ENCODE data around the gene MYO9B.

MYO9B gene

DNA sequence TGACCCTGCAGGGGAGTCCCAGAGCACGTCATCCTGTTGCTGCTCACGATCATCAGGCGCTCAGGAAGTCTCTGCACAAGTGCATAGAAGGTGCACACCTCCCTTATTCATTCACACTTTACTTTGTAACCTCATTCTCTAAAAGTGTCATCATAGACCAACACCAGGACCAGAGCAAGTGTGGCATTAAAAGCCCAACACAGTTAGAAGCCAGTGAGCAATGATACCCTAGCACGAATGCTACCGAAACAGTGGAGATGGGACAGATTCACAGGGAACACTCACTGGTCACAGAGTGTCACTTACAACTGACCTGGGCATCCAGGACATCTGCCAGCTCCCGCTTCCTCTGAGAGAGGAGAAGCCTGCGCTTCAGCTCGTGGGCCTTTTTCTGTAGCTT lies 17.3 kb upstream of the MYO9B start:
- TF ChIP-seq, protein P1, sequence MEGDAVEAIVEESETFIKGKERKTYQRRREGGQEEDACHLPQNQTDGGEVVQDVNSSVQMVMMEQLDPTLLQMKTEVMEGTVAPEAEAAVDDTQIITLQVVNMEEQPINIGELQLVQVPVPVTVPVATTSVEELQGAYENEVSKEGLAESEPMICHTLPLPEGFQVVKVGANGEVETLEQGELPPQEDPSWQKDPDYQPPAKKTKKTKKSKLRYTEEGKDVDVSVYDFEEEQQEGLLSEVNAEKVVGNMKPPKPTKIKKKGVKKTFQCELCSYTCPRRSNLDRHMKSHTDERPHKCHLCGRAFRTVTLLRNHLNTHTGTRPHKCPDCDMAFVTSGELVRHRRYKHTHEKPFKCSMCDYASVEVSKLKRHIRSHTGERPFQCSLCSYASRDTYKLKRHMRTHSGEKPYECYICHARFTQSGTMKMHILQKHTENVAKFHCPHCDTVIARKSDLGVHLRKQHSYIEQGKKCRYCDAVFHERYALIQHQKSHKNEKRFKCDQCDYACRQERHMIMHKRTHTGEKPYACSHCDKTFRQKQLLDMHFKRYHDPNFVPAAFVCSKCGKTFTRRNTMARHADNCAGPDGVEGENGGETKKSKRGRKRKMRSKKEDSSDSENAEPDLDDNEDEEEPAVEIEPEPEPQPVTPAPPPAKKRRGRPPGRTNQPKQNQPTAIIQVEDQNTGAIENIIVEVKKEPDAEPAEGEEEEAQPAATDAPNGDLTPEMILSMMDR (IDR thresholded peaks at IDR 0.05; ENCODE audit: low read depth, low read length) = no peak
- peak; percentile 38 for DNase-seq (ENCODE audit: low read depth, low spot score)
- in situ Hi-C loops (cut with HindIII; ENCODE audit: low sequenced_read_pairs) = no loop called here
- no peak overlapping the region for H3K4me3 ChIP-seq (ENCODE audit: low read depth, low read length)

DNA sequence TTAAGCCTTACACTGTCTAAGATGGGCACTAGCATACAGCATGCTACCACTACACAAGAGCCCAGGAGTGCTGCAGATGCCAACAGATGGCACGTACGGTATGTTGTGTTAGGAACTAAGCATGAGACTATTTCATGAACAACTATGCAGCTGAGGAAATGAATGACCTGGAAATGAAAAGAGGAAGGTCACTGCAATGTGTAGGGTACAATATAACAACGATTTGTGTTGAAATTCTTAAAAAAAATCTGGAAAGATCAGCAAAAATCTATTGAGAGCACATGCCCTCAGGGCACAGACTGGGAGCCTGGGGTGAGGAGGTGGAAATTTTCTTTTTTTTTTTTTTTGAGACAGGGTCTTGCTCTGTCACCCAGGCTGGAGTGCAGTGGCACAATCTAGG lies 14.8 kb upstream of the MYO9B start:
- TF ChIP-seq, protein P1 (IDR thresholded peaks at IDR 0.05; ENCODE audit: low read depth, low read length) = no peak
- no peak overlapping the region for H3K4me3 ChIP-seq (ENCODE audit: low read depth, low read length)
- in situ Hi-C loops (cut with HindIII; ENCODE audit: low sequenced_read_pairs) = no loop called here
- DNase-seq (ENCODE audit: low read depth, low spot score) = no peak

DNA sequence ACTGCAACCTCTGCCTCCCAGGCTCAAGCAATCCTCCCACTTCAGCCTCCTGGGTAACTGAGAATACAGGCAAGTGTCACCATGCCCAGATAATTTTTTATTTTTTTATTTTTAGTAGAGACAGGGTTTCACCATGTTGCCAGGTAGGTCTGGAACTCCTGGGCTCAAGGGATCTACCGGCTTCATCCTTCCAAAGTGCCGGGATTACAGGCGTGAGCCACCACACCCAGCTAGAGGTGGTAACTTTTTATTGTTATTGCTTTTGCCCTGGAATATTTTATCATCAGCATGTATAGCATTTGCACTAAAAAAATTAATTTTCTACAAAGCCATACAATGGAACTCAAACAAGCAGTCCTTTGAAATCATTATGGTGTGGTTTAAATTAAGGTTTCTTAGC lies 14.4 kb upstream of the MYO9B start:
- in situ Hi-C loops (cut with HindIII; ENCODE audit: low sequenced_read_pairs) = no loop called here
- TF ChIP-seq, protein P1 (IDR thresholded peaks at IDR 0.05; ENCODE audit: low read depth, low read length) = no peak
- DNase-seq (ENCODE audit: low read depth, low spot score) = no peak
- H3K4me3 ChIP-seq (ENCODE audit: low read depth, low read length) = no peak overlapping the region

DNA sequence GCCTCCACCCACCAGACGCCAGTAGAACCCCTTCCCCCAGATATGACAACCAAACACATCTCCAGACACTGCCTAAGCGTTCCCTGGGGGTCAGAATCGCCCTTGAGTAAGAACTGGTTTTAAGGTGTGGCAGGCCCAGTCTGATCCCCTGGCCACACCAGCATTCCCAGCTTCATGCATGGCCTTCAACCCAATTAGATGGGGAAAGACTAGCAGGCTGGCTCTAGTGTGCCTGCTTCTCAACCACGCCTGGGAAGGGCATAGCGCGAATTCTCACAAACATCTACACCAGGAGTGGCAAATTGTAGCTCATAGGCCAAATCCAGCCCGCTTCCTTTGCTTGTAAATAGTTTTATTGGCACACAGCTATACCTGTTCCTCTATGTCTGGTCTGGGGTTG lies 13.9 kb upstream of the MYO9B start:
- in situ Hi-C loops (cut with HindIII; ENCODE audit: low sequenced_read_pairs) = no loop called here
- DNase-seq (ENCODE audit: low read depth, low spot score) = no peak
- TF ChIP-seq, protein P1 (IDR thresholded peaks at IDR 0.05; ENCODE audit: low read depth, low read length) = no peak
- no peak overlapping the region for H3K4me3 ChIP-seq (ENCODE audit: low read depth, low read length)

DNA sequence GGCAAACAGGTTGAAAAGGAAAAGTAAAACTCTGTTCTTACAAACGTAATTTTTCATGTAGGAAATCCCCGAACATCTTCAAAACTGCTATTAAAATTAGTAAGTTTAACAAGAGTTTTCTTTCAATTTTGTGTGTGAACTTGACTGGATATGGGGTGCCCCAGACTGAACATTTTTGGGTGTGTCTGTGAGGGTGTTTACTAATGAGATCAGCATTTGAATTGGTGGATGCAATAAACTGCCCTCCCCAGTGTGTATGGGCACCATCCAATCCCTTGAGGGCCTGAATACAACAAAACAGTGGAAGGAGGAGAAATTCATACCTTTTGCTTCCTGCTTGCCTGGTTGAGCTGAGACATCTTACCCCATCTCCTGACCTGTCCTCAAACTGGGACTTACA lies 12.1 kb upstream of the MYO9B start:
- TF ChIP-seq, protein P1 (IDR thresholded peaks at IDR 0.05; ENCODE audit: low read depth, low read length) = no peak
- no peak overlapping the region for H3K4me3 ChIP-seq (ENCODE audit: low read depth, low read length)
- in situ Hi-C loops (cut with HindIII; ENCODE audit: low sequenced_read_pairs) = no loop called here
- no peak for DNase-seq (ENCODE audit: low read depth, low spot score)

DNA sequence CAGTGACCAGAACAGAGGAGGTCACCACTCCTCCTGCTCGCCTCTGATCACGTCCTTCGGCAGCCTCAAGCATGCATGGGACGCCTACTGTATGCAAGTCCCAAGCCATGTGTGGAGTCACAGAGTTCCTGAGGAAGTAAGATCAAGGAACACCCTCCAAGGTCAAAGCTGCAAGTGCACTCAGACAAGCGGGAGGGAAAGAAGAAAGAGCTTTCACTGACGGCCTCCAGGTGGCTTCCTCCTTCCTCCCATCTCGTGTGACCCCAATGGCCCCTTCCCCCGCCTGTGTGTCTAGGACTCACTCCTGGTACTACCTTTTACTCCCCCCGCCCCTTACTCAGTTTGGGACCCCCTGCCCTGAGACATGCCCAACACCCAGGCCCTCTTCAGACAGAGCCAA lies 6.4 kb upstream of the MYO9B start:
- no peak for DNase-seq (ENCODE audit: low read depth, low spot score)
- in situ Hi-C loops (cut with HindIII; ENCODE audit: low sequenced_read_pairs) = no loop called here
- no peak overlapping the region for H3K4me3 ChIP-seq (ENCODE audit: low read depth, low read length)
- TF ChIP-seq, protein P1 (IDR thresholded peaks at IDR 0.05; ENCODE audit: low read depth, low read length) = no peak

DNA sequence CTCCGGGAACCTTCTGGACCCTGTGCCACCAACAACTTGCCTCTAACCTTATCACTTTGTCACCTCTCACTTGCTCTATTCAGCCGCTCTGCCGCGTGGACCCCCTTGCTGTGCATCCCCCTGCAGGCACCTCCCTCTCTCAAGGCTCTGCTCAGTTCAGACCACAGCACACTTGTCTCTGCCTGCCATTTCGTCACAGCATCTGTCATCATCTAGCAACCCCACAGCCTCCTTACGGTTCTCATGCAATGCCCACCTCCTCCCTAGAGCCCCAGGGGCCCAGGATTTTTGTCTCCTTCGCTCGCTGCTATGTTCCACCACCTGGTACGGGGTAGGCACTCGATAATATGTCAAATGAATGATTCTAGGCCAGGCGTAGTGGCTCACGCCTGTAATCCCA lies 5.2 kb upstream of the MYO9B start:
- TF ChIP-seq, protein P1 (IDR thresholded peaks at IDR 0.05; ENCODE audit: low read depth, low read length) = no peak
- in situ Hi-C loops (cut with HindIII; ENCODE audit: low sequenced_read_pairs) = no loop called here
- H3K4me3 ChIP-seq (ENCODE audit: low read depth, low read length) = no peak overlapping the region
- DNase-seq (ENCODE audit: low read depth, low spot score) = no peak
